ENCODE data around the gene ITPR2.

The ITPR2 gene

DNA sequence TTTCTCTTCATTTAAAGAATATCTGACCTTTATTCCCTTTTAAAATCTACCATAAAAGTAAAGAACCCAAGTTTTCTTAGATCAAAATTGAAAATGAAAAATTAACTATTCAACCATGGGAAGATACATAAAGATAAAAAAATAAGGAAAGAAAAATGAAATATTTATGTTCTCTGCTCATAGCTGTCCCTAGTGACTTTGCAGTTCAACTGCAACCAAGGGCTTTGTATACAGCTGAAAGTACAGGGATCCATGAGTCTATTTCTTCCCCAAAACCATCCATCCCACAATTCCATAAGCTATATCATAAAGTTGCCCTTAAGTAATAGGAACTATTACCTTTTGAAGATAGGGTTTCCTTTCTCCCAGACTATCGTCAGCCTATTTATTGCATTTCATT lies 113.1 kb downstream of the ITPR2 start:
- H4K20me1 ChIP-seq (ENCODE audit: insufficient read depth, low read length), result no peaks in the 10 kb centered on the region
- H3K4me3 ChIP-seq (ENCODE audit: low read depth, low read length, poor library complexity, severe bottlenecking), result no peak overlapping the region
- H3K4me1 ChIP-seq (ENCODE audit: insufficient read depth, low read length, severe bottlenecking), result peaks cover 16% of the 10 kb centered on the region
- no peaks in the 10 kb centered on the region for H3K9me3 ChIP-seq (ENCODE audit: low read length)
- no peak overlapping the region for H2AFZ ChIP-seq (ENCODE audit: low read length)
- no peaks in the 10 kb centered on the region for H3K27me3 ChIP-seq (ENCODE audit: insufficient read depth, low read length)
- H3K9ac ChIP-seq (ENCODE audit: low read length), result no peak overlapping the region
- H3K4me2 ChIP-seq (ENCODE audit: low read length), result no peak overlapping the region
- no peaks in the 10 kb centered on the region for H3F3A ChIP-seq (ENCODE audit: insufficient read depth, low read length)
- TF ChIP-seq, protein P1, sequence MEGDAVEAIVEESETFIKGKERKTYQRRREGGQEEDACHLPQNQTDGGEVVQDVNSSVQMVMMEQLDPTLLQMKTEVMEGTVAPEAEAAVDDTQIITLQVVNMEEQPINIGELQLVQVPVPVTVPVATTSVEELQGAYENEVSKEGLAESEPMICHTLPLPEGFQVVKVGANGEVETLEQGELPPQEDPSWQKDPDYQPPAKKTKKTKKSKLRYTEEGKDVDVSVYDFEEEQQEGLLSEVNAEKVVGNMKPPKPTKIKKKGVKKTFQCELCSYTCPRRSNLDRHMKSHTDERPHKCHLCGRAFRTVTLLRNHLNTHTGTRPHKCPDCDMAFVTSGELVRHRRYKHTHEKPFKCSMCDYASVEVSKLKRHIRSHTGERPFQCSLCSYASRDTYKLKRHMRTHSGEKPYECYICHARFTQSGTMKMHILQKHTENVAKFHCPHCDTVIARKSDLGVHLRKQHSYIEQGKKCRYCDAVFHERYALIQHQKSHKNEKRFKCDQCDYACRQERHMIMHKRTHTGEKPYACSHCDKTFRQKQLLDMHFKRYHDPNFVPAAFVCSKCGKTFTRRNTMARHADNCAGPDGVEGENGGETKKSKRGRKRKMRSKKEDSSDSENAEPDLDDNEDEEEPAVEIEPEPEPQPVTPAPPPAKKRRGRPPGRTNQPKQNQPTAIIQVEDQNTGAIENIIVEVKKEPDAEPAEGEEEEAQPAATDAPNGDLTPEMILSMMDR (IDR thresholded peaks at IDR 0.05; ENCODE audit: low read length), result peak; percentile 14
- no peak for TF ChIP-seq EZH2 (IDR thresholded peaks at IDR 0.05; ENCODE audit: borderline replicate concordance, low read length)
- no peaks in the 10 kb centered on the region for H3K79me2 ChIP-seq (ENCODE audit: insufficient read depth, low read length)
- no peaks in the 10 kb centered on the region for H3K9me2 ChIP-seq (ENCODE audit: low read depth, low read length)
- H3K27ac ChIP-seq (ENCODE audit: low read depth, low read length, poor library complexity, severe bottlenecking), result no peak overlapping the region
- peaks cover 21% of the 10 kb centered on the region for H3K36me3 ChIP-seq (ENCODE audit: insufficient read depth, low read length)

DNA sequence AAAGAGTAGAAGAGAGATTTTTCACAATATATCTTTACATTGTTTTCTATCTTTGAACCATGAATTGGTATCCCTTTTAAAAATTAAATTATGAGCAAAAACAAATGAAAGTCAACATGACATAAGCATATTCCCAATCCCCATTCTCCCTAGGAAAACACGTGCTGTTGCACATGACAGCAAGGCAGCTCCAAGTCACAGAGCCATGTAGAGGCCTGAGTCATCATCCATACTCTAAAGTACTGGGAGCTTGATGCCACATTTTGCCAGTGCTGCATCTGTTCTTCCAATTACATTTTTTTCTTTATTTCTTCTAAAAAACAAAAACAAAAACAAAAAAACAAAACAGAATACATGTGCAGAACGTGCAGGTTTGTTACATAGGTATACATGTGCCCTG lies 115.2 kb downstream of the ITPR2 start:
- H3K27me3 ChIP-seq (ENCODE audit: insufficient read depth, low read length), result no peaks in the 10 kb centered on the region
- H3K4me2 ChIP-seq (ENCODE audit: low read length), result no peak overlapping the region
- no peaks in the 10 kb centered on the region for H3F3A ChIP-seq (ENCODE audit: insufficient read depth, low read length)
- H3K79me2 ChIP-seq (ENCODE audit: insufficient read depth, low read length), result no peaks in the 10 kb centered on the region
- H3K4me3 ChIP-seq (ENCODE audit: low read depth, low read length, poor library complexity, severe bottlenecking), result no peak overlapping the region
- H3K36me3 ChIP-seq (ENCODE audit: insufficient read depth, low read length), result peaks cover 34% of the 10 kb centered on the region
- H3K27ac ChIP-seq (ENCODE audit: low read depth, low read length, poor library complexity, severe bottlenecking), result no peak overlapping the region
- H4K20me1 ChIP-seq (ENCODE audit: insufficient read depth, low read length), result no peaks in the 10 kb centered on the region
- TF ChIP-seq, protein P1 (IDR thresholded peaks at IDR 0.05; ENCODE audit: low read length), result no peak
- TF ChIP-seq EZH2 (IDR thresholded peaks at IDR 0.05; ENCODE audit: borderline replicate concordance, low read length), result no peak
- no peak overlapping the region for H3K9ac ChIP-seq (ENCODE audit: low read length)
- no peaks in the 10 kb centered on the region for H3K9me2 ChIP-seq (ENCODE audit: low read depth, low read length)
- H2AFZ ChIP-seq (ENCODE audit: low read length), result no peak overlapping the region
- peaks cover 37% of the 10 kb centered on the region for H3K4me1 ChIP-seq (ENCODE audit: insufficient read depth, low read length, severe bottlenecking)
- H3K9me3 ChIP-seq (ENCODE audit: low read length), result no peaks in the 10 kb centered on the region

DNA sequence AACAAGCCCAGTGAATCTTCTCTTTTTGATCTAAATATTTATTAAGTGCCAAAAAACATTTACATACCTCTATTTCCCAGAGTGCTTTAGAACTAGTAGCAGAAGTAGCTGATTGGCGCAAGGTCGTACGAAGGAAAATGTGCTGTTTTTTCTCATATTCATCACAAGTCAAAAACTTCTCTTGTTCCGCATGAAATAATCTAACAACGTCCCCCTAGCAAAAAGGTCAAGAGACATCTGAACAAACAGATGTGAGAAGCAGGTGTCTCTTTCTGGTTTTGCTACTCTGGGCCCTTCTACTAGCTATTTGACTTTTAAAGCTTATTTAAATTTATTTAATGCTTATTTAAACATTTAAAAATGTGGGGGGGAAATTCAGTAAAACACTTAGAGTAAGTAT lies 117.8 kb downstream of the ITPR2 start:
- H3K79me2 ChIP-seq (ENCODE audit: insufficient read depth, low read length), result no peaks in the 10 kb centered on the region
- no peaks in the 10 kb centered on the region for H3K9me3 ChIP-seq (ENCODE audit: low read length)
- H2AFZ ChIP-seq (ENCODE audit: low read length), result no peak overlapping the region
- H3K4me3 ChIP-seq (ENCODE audit: low read depth, low read length, poor library complexity, severe bottlenecking), result no peak overlapping the region
- peak overlapping the region; percentile 74 for H3K27ac ChIP-seq (ENCODE audit: low read depth, low read length, poor library complexity, severe bottlenecking)
- H4K20me1 ChIP-seq (ENCODE audit: insufficient read depth, low read length), result no peaks in the 10 kb centered on the region
- H3K36me3 ChIP-seq (ENCODE audit: insufficient read depth, low read length), result peaks cover 47% of the 10 kb centered on the region
- no peaks in the 10 kb centered on the region for H3K27me3 ChIP-seq (ENCODE audit: insufficient read depth, low read length)
- H3F3A ChIP-seq (ENCODE audit: insufficient read depth, low read length), result no peaks in the 10 kb centered on the region
- H3K4me2 ChIP-seq (ENCODE audit: low read length), result peak overlapping the region; percentile 32; the same call in 1 of the 2 replicates
- no peaks in the 10 kb centered on the region for H3K9me2 ChIP-seq (ENCODE audit: low read depth, low read length)
- peaks cover 38% of the 10 kb centered on the region for H3K4me1 ChIP-seq (ENCODE audit: insufficient read depth, low read length, severe bottlenecking)
- TF ChIP-seq, protein P1 (IDR thresholded peaks at IDR 0.05; ENCODE audit: low read length), result no peak
- TF ChIP-seq EZH2 (IDR thresholded peaks at IDR 0.05; ENCODE audit: borderline replicate concordance, low read length), result no peak
- no peak overlapping the region for H3K9ac ChIP-seq (ENCODE audit: low read length)

Data from OCI-LY1 (cell line).